ENCODE results near the gene CAPZB. TPM values are rescaled to one million over a fixed set of nuclear protein-coding genes. Genes with fewer than 3 reads are reported as not detected.

CAPZB gene
- polyA plus RNA-seq, 1 of the 3 experiments (the other 2 are of a cell fraction) = 122 TPM

- TF ChIP-seq, protein P1, sequence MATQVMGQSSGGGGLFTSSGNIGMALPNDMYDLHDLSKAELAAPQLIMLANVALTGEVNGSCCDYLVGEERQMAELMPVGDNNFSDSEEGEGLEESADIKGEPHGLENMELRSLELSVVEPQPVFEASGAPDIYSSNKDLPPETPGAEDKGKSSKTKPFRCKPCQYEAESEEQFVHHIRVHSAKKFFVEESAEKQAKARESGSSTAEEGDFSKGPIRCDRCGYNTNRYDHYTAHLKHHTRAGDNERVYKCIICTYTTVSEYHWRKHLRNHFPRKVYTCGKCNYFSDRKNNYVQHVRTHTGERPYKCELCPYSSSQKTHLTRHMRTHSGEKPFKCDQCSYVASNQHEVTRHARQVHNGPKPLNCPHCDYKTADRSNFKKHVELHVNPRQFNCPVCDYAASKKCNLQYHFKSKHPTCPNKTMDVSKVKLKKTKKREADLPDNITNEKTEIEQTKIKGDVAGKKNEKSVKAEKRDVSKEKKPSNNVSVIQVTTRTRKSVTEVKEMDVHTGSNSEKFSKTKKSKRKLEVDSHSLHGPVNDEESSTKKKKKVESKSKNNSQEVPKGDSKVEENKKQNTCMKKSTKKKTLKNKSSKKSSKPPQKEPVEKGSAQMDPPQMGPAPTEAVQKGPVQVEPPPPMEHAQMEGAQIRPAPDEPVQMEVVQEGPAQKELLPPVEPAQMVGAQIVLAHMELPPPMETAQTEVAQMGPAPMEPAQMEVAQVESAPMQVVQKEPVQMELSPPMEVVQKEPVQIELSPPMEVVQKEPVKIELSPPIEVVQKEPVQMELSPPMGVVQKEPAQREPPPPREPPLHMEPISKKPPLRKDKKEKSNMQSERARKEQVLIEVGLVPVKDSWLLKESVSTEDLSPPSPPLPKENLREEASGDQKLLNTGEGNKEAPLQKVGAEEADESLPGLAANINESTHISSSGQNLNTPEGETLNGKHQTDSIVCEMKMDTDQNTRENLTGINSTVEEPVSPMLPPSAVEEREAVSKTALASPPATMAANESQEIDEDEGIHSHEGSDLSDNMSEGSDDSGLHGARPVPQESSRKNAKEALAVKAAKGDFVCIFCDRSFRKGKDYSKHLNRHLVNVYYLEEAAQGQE (IDR thresholded peaks at IDR 0.05; ENCODE audit: low read depth, low read length) = no peak
- TF ChIP-seq TAF1 (IDR thresholded peaks at IDR 0.05; ENCODE audit: borderline replicate concordance, low read depth, low read length) (no peak), NFIC (IDR thresholded peaks at IDR 0.05; ENCODE audit: borderline replicate concordance) (no peak), SIN3A (IDR thresholded peaks at IDR 0.05; ENCODE audit: borderline replicate concordance, low read depth, low read length) (no peak), CHD2 (IDR thresholded peaks at IDR 0.05; ENCODE audit: low read length, partially characterized antibody) (no peak), GATA2 (CRISPR knock-in tag; IDR thresholded peaks at IDR 0.05) (no peak)
Measured at GRCh38 chr1:19391596-19391981, 93.8 kb downstream of the CAPZB start (continued).

- H2AFZ ChIP-seq (ENCODE audit: low read depth) = no peak overlapping the region
- peaks cover 27% of the 10 kb centered on the region for H3F3A ChIP-seq (replicated peaks; ENCODE audit: insufficient read depth)
- ChIA-PET POLR2A (interaction anchor here (0.6 to 0.7 kb wide), 2 partner anchors 97 to 131 kb away, joined by 3 to 6 read pairs; no protein-coding TSS in a partner anchor), CTCF (interaction anchor here (0.7 to 4.2 kb wide), 30 partner anchors 9 to 1699 kb away, joined by 3 to 68 read pairs (median 5); no protein-coding TSS in a partner anchor)
- peak overlapping the region; percentile 33 to 56 for H3K4me3 ChIP-seq (ENCODE audit: low read depth in 2 of 2, low read length in 1 of 2)
- no peaks in the 10 kb centered on the region for H3K9me2 ChIP-seq
- WGBS (ENCODE audit: low lambda C conversion rate) = 8% methylated on average over 17 of the region's 17 CpGs
- peak overlapping the region; percentile 48; the same call in 1 of the 2 replicates for H3K9ac ChIP-seq
- H3K9me3 ChIP-seq = no peaks in the 10 kb centered on the region
- H3K4me2 ChIP-seq = peak overlapping the region; percentile 83
- H4K20me1 ChIP-seq (ENCODE audit: insufficient read depth) = peaks cover 96% of the 10 kb centered on the region
- peak; percentile 85 for DNase-seq
- no peaks in the 10 kb centered on the region for H3K27me3 ChIP-seq (ENCODE audit: insufficient read depth)
- H3K4me1 ChIP-seq (ENCODE audit: control insufficient read depth in 1 of 2, insufficient read depth in 2 of 2, low read depth in 1 of 2, low read length in 1 of 2) = peaks cover 37 to 70% of the 10 kb centered on the region in 2 experiments
- H3K27ac ChIP-seq (ENCODE audit: low read depth in 2 of 2, low read length in 1 of 2) = peak overlapping the region; percentile 80 to 97
- no peaks in the 10 kb centered on the region for H3K36me3 ChIP-seq (replicated peaks in 1 of 2; ENCODE audit: control insufficient read depth in 1 of 2, insufficient read depth in 2 of 2, low read length in 1 of 2)
- H3K79me2 ChIP-seq (ENCODE audit: insufficient read depth) = peaks cover 85% of the 10 kb centered on the region
- TF ChIP-seq, protein P2, sequence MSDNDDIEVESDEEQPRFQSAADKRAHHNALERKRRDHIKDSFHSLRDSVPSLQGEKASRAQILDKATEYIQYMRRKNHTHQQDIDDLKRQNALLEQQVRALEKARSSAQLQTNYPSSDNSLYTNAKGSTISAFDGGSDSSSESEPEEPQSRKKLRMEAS (IDR thresholded peaks at IDR 0.05; ENCODE audit: low read depth) = peak; percentile 69
- TF ChIP-seq FOXJ3 (CRISPR knock-in tag; IDR thresholded peaks at IDR 0.05) (no peak), ZBTB33 (IDR thresholded peaks at IDR 0.05; ENCODE audit: borderline replicate concordance, low read depth) (0 out of 2 replicates have a peak, but pooled peaks have one; percentile 40), TEAD4 (IDR thresholded peaks at IDR 0.05; ENCODE audit: borderline replicate concordance, insufficient read depth) (peak; percentile 45; the same call in 1 of the 2 replicates), SIN3A (IDR thresholded peaks at IDR 0.05; ENCODE audit: borderline replicate concordance, low read depth, low read length) (peak; percentile 44; the same call in 1 of the 2 replicates), SMC3 (IDR thresholded peaks at IDR 0.05; ENCODE audit: low read depth, low read length) (peak; percentile 68), MXI1 (IDR thresholded peaks at IDR 0.05; ENCODE audit: low read depth, low read length) (peak; percentile 14), FOSL2 (IDR thresholded peaks at IDR 0.05; ENCODE audit: borderline replicate concordance, low read depth) (no peak), FOXM1 (IDR thresholded peaks at IDR 0.05; ENCODE audit: low read depth) (peak; percentile 83; the same call in 1 of the 2 replicates), RAD21 (IDR thresholded peaks at IDR 0.05; ENCODE audit: low read length) (peak; percentile 77), TAF1 (IDR thresholded peaks at IDR 0.05; ENCODE audit: borderline replicate concordance, low read depth, low read length) (no peak), CHD2 (IDR thresholded peaks at IDR 0.05; ENCODE audit: low read length, partially characterized antibody) (peak; percentile 12)
- TF ChIP-seq, protein P3, sequence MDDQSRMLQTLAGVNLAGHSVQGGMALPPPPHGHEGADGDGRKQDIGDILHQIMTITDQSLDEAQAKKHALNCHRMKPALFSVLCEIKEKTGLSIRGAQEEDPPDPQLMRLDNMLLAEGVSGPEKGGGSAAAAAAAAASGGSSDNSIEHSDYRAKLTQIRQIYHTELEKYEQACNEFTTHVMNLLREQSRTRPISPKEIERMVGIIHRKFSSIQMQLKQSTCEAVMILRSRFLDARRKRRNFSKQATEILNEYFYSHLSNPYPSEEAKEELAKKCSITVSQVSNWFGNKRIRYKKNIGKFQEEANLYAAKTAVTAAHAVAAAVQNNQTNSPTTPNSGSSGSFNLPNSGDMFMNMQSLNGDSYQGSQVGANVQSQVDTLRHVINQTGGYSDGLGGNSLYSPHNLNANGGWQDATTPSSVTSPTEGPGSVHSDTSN (IDR thresholded peaks at IDR 0.05) = peak; percentile 85
- TF ChIP-seq, protein P4, sequence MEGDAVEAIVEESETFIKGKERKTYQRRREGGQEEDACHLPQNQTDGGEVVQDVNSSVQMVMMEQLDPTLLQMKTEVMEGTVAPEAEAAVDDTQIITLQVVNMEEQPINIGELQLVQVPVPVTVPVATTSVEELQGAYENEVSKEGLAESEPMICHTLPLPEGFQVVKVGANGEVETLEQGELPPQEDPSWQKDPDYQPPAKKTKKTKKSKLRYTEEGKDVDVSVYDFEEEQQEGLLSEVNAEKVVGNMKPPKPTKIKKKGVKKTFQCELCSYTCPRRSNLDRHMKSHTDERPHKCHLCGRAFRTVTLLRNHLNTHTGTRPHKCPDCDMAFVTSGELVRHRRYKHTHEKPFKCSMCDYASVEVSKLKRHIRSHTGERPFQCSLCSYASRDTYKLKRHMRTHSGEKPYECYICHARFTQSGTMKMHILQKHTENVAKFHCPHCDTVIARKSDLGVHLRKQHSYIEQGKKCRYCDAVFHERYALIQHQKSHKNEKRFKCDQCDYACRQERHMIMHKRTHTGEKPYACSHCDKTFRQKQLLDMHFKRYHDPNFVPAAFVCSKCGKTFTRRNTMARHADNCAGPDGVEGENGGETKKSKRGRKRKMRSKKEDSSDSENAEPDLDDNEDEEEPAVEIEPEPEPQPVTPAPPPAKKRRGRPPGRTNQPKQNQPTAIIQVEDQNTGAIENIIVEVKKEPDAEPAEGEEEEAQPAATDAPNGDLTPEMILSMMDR (IDR thresholded peaks at IDR 0.05) = peak; percentile 98
- TF ChIP-seq, protein P5, sequence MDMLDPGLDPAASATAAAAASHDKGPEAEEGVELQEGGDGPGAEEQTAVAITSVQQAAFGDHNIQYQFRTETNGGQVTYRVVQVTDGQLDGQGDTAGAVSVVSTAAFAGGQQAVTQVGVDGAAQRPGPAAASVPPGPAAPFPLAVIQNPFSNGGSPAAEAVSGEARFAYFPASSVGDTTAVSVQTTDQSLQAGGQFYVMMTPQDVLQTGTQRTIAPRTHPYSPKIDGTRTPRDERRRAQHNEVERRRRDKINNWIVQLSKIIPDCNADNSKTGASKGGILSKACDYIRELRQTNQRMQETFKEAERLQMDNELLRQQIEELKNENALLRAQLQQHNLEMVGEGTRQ (IDR thresholded peaks at IDR 0.05; ENCODE audit: borderline replicate concordance, low read depth, low read length) = no peak
Measured at GRCh38 chr1:19390901-19391595, 94.3 kb downstream of the CAPZB start.

Data from SK-N-SH (cell line).